Fibroblast of lung (primary cell): Measurements from ENCODE around the gene DSTN. TPM values are rescaled to one million over a fixed set of nuclear protein-coding genes. Genes with fewer than 3 reads are reported as not detected.

ENCODE experiments used
- DNase-seq, 2 donors: peaks; one replicate each; pipeline versions ENCODE4 v3.0.0 to v3.0.0-alpha.2; 2010; ENCODE audit warnings: low read depth in 2 of 2
- H2AFZ ChIP-seq: 2 replicates; pipeline ENCODE4 v1.5.1; 2012; ENCODE audit warnings: low read length, control low read depth, inconsistent platforms
- H3K27ac ChIP-seq: 2 replicates; pipeline ENCODE4 v1.5.1; 2011; ENCODE audit warnings: low read length, control low read depth; ENCODE audit not compliant: insufficient read depth
- H3K27me3 ChIP-seq: 2 replicates; pipeline ENCODE4 v1.5.1; 2011; ENCODE audit warnings: mild to moderate bottlenecking, low read length; ENCODE audit not compliant: control insufficient read depth, insufficient read depth
- H3K36me3 ChIP-seq: 2 replicates; pipeline ENCODE4 v1.5.1; 2011; ENCODE audit warnings: low read length; ENCODE audit not compliant: control insufficient read depth, insufficient read depth
- H3K4me1 ChIP-seq: 2 replicates; pipeline ENCODE4 v1.5.1; 2011; ENCODE audit warnings: low read length; ENCODE audit not compliant: control insufficient read depth, insufficient read depth; ENCODE audit errors: extremely low read depth
- H3K4me2 ChIP-seq: 2 replicates; pipeline ENCODE4 v1.5.1; 2011; ENCODE audit warnings: low read length, control low read depth; ENCODE audit not compliant: insufficient read depth; ENCODE audit errors: extremely low read depth
- H3K4me3 ChIP-seq, 4 experiments: fragments of 200-600 bp in 1 of 4; sonication (generic) in 1 of 4; replicated peaks in 1 of 4; 2 replicates each; pipeline ENCODE4 v1.5.1; 2011 to 2016; ENCODE audit warnings: low read length in 4 of 4, low read depth in 3 of 4, mild to moderate bottlenecking in 3 of 4, control low read depth in 2 of 4, inconsistent platforms in 1 of 4, mixed read lengths in 1 of 4; ENCODE audit not compliant: insufficient read depth in 1 of 4; ENCODE audit errors: control extremely low read depth in 1 of 4
- H3K79me2 ChIP-seq: 2 replicates; pipeline ENCODE4 v1.5.1; 2012; ENCODE audit warnings: mild to moderate bottlenecking, low read length, inconsistent platforms; ENCODE audit not compliant: control insufficient read depth, insufficient read depth
- H3K9ac ChIP-seq: 2 replicates; pipeline ENCODE4 v1.5.1; 2011; ENCODE audit warnings: mild to moderate bottlenecking, low read length, control low read depth; ENCODE audit not compliant: insufficient read depth
- H3K9me3 ChIP-seq: 2 replicates; pipeline ENCODE4 v1.5.1; 2012; ENCODE audit warnings: low read depth, low read length; ENCODE audit not compliant: control insufficient read depth, insufficient read depth
- H4K20me1 ChIP-seq: 2 replicates; pipeline ENCODE4 v1.5.1; 2011; ENCODE audit warnings: low read length; ENCODE audit not compliant: control insufficient read depth, insufficient read depth; ENCODE audit errors: extremely low read depth
- EZH2 ChIP-seq: IDR thresholded peaks from 2 replicates; pipeline ENCODE4 v1.5.1; 2012; ENCODE audit warnings: low read length, control low read depth, mild to moderate bottlenecking; ENCODE audit errors: missing control alignments
- polyA plus RNA-seq, 2 donors: library from polyadenylated mRNA; depleted of rRNA in 1 of 2; stranded (reverse) in 1 of 2; unstranded in 1 of 2; fragments of >200 nt; gene quantifications; 2 replicates each; pipeline ENCODE4 v1.2.1, GENCODE V29; 2011 to 2012; ENCODE audit warnings: missing spikeins in 1 of 2
- total RNA-seq: library from RNA; depleted of rRNA; stranded (reverse); fragments of >200 nt; gene quantifications from 2 replicates; pipeline ENCODE4 v1.2.1, GENCODE V29; 2014
- TF ChIP-seq, protein P1 (sequence below), 2 donors: IDR thresholded peaks in 1 of 2; conservative IDR thresholded peaks in 1 of 2; 1 replicate in 1 of 2; 2 replicates in 1 of 2; pipeline ENCODE4 v1.5.1; 2011 to 2012; ENCODE audit warnings: low read length in 2 of 2, control low read depth in 1 of 2, inconsistent platforms in 1 of 2, low read depth in 1 of 2, mild to moderate bottlenecking in 1 of 2

The DSTN gene
- total and polyA plus RNA-seq, 2 donors (not counting 1 experiment from before 2014, with no cell fraction given): 289 to 737 TPM

DNA sequence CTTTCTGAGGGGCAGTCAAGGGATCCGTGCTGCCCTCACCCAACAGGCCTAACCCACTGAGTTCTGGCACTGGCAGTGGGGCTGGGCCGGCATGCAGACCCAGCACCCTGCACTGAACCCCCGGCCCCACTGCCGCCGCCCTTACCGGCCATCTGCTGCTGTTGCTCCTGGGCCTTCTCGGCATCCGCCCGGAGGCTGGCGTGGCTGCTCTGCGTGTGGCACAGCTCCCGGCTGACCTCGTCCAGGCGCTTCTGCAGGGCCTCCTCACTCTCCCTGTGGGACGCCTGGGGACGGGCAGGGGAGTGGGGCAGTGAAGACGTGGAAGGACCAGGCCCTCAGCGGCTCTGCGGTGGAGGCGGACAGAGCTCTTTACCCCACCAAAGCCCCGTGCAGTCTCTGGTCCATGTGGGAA, 59.8 kb downstream of the DSTN start:
- Histone ChIP-seq H3K4me1 (no peaks in the 10 kb centered on the region), H2AFZ (no peak overlapping the region), H3K27me3 (no peaks in the 10 kb centered on the region), H3K4me2 (no peak overlapping the region), H3K9me3 (no peaks in the 10 kb centered on the region), H3K9ac (no peak overlapping the region), H3K36me3 (peaks cover 66% of the 10 kb centered on the region), H3K27ac (no peak overlapping the region), H3K79me2 (peaks cover 2% of the 10 kb centered on the region), H3K4me3 (no peak overlapping the region), H4K20me1 (no peaks in the 10 kb centered on the region)
- no peak for DNase-seq
- TF ChIP-seq, protein P1, sequence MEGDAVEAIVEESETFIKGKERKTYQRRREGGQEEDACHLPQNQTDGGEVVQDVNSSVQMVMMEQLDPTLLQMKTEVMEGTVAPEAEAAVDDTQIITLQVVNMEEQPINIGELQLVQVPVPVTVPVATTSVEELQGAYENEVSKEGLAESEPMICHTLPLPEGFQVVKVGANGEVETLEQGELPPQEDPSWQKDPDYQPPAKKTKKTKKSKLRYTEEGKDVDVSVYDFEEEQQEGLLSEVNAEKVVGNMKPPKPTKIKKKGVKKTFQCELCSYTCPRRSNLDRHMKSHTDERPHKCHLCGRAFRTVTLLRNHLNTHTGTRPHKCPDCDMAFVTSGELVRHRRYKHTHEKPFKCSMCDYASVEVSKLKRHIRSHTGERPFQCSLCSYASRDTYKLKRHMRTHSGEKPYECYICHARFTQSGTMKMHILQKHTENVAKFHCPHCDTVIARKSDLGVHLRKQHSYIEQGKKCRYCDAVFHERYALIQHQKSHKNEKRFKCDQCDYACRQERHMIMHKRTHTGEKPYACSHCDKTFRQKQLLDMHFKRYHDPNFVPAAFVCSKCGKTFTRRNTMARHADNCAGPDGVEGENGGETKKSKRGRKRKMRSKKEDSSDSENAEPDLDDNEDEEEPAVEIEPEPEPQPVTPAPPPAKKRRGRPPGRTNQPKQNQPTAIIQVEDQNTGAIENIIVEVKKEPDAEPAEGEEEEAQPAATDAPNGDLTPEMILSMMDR (conservative IDR thresholded peaks at IDR 0.05 in 1 of 2, IDR thresholded peaks at IDR 0.05 in 1 of 2; ENCODE audit: low read depth in 1 of 2, low read length in 2 of 2): no peak
- no peak for TF ChIP-seq EZH2

DNA sequence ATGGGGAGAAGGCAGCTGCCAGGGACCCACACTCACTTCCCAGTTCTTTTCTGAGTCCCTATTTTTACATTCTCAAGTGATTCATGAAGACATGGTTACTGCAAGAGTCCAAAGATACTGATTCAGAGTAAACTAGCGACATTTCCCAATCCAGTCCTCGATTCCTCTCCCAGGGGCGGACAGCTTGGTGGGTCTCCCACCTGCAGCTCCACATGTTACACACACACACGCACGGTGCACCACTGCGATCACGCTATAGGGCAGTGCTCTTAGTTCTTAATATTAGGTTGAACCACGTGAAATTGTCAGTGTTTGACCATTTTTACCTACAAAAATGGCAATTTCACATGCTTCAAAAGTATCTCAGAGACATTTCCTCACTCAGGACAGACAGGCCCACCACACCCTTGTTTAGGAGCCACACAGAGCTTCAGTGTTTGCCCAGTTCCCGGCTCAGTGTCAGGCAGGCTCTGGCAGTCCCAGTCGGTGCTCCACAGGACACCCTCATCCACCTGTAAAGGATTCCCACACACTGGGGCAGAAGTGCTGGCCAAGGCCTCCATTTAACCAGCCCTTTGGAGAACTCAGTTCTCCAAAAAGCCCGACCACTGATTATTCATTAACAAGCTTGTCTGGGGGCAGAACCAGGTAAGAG, 60.4 kb downstream of the DSTN start:
- Histone ChIP-seq H3K36me3 (peaks cover 67% of the 10 kb centered on the region), H2AFZ (no peak overlapping the region), H3K4me2 (no peak overlapping the region), H3K27me3 (no peaks in the 10 kb centered on the region), H3K79me2 (peaks cover 5% of the 10 kb centered on the region), H3K9me3 (no peaks in the 10 kb centered on the region), H4K20me1 (no peaks in the 10 kb centered on the region), H3K4me3 (no peak overlapping the region), H3K9ac (no peak overlapping the region), H3K27ac (no peak overlapping the region), H3K4me1 (peaks cover 2% of the 10 kb centered on the region)
- TF ChIP-seq, protein P1 (conservative IDR thresholded peaks at IDR 0.05 in 1 of 2, IDR thresholded peaks at IDR 0.05 in 1 of 2; ENCODE audit: low read depth in 1 of 2, low read length in 2 of 2): no peak
- TF ChIP-seq EZH2: no peak
- DNase-seq: no peak

DNA sequence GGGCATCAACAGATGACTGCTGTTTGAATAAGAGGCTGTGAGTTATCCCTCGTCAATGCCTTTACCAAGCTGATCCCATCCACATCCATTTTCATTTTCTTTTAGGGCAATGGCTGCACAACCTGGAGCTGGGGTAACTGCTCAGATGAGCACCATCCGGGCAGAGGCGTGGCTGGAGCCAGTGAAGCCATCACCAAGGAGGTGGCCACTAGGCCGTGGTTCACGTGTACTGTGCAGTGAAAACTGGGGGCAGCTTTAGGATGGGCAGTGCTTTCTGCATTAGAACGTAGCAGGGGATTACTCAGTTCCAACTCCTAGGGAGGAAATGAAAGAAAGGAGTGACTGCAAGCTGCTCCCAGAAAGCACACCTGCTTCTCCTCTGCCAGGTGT, 60.9 kb downstream of the DSTN start:
- DNase-seq: no peak
- Histone ChIP-seq H2AFZ (no peak overlapping the region), H4K20me1 (no peaks in the 10 kb centered on the region), H3K9me3 (no peaks in the 10 kb centered on the region), H3K4me2 (no peak overlapping the region), H3K4me1 (peaks cover 5% of the 10 kb centered on the region), H3K9ac (no peak overlapping the region), H3K79me2 (peaks cover 5% of the 10 kb centered on the region), H3K27ac (no peak overlapping the region), H3K36me3 (peaks cover 65% of the 10 kb centered on the region), H3K27me3 (no peaks in the 10 kb centered on the region), H3K4me3 (no peak overlapping the region)
- TF ChIP-seq, protein P1 (conservative IDR thresholded peaks at IDR 0.05 in 1 of 2, IDR thresholded peaks at IDR 0.05 in 1 of 2; ENCODE audit: low read depth in 1 of 2, low read length in 2 of 2): no peak
- no peak for TF ChIP-seq EZH2
